Prostate gland (tissue), 2 donors: ENCODE results near the gene ALG3. TPM values are rescaled to one million over a fixed set of nuclear protein-coding genes. Genes with fewer than 3 reads are reported as not detected.
A peak's percentile ranks its signal among the peaks of the same experiment; 100 is the strongest.
"Not testable (repeated sequence)": the region's sequence is repeated elsewhere in the genome, so short reads cannot be mapped to it uniquely, and the experiment has no call there.

Source experiments
- DNase-seq: peaks from one replicate; pipeline ENCODE4 v3.0.0-alpha.2; 2019; ENCODE audit warnings: low spot score
- H3K27ac ChIP-seq, 2 donors: fragments of 200-600 bp; sonication (generic); 2 replicates each; pipeline ENCODE4 v1.5.1; 2017 to 2019
- H3K27me3 ChIP-seq: fragments of 200-600 bp; sonication (generic); replicated peaks from 2 replicates; pipeline ENCODE4 v1.5.1; 2019; ENCODE audit not compliant: insufficient read depth
- H3K36me3 ChIP-seq, 2 donors: fragments of 200-600 bp; sonication (generic); 1 replicate in 1 of 2; 2 replicates in 1 of 2; pipeline versions ENCODE4 v1.5.1 to v1.8.1; 2017 to 2019
- H3K4me1 ChIP-seq: fragments of 200-600 bp; sonication (generic); replicated peaks from 2 replicates; pipeline ENCODE4 v1.5.1; 2019
- H3K4me3 ChIP-seq, 2 donors: fragments of 200-600 bp; sonication (generic); 2 replicates each; pipeline ENCODE4 v1.5.1; 2017 to 2019
- H3K9me3 ChIP-seq: fragments of 200-600 bp; sonication (generic); 2 replicates; pipeline ENCODE4 v1.5.1; 2017
- POLR2A ChIP-seq: fragments of 450-650 bp; IDR thresholded peaks from one replicate; pipeline ENCODE4 v1.6.1; 2016; ENCODE audit warnings: antibody characterized with exemption, mild to moderate bottlenecking
- POLR2AphosphoS5 ChIP-seq: sonication (generic); formaldehyde crosslinking; IDR thresholded peaks from one replicate; pipeline ENCODE4 v1.6.1; 2017; ENCODE audit warnings: antibody characterized with exemption
- WGBS: methylation state at CpG from one replicate; pipeline ENCODE4 v1.1.5; 2018; 5-methylcytosine and 5-hydroxymethylcytosine counted together
- intact Hi-C: fragments of 100-400 bp; cut with DNase I; formaldehyde crosslinking; loops from one replicate; pipeline ENCODE4 v1.14.2; 2022
- total RNA-seq, 2 donors: library from RNA; depleted of rRNA; stranded (reverse); fragments of >200 nt; gene quantifications; one replicate each; pipeline ENCODE4 v1.1.0, GENCODE V29; 2016
- TF ChIP-seq, protein P1 (sequence below), 4 experiments: fragments of 200-600 bp in 2 of 4; fragments of 450-650 bp in 2 of 4; sonication (generic) in 2 of 4; IDR thresholded peaks; 1 replicate in 3 of 4; 2 replicates in 1 of 4; pipeline ENCODE4 v1.5.1; 2016 to 2019; ENCODE audit warnings: antibody characterized with exemption in 4 of 4, mild to moderate bottlenecking in 2 of 4, moderate library complexity in 2 of 4

Gene ALG3
- total RNA-seq, 2 donors from 2014 or later: 78.4 to 79.4 TPM

GRCh38 chr3:184282941-184283340 is 34.2 kb upstream of the ALG3 start:
- Histone ChIP-seq H3K9me3 (no peaks in the 10 kb centered on the region), H3K4me1 (no peaks in the 10 kb centered on the region), H3K4me3 (no peak overlapping the region), H3K27ac (no peak overlapping the region), H3K36me3 (no peaks in the 10 kb centered on the region), H3K27me3 (no peaks in the 10 kb centered on the region)
- no peak for TF ChIP-seq POLR2AphosphoS5
- TF ChIP-seq, protein P1, sequence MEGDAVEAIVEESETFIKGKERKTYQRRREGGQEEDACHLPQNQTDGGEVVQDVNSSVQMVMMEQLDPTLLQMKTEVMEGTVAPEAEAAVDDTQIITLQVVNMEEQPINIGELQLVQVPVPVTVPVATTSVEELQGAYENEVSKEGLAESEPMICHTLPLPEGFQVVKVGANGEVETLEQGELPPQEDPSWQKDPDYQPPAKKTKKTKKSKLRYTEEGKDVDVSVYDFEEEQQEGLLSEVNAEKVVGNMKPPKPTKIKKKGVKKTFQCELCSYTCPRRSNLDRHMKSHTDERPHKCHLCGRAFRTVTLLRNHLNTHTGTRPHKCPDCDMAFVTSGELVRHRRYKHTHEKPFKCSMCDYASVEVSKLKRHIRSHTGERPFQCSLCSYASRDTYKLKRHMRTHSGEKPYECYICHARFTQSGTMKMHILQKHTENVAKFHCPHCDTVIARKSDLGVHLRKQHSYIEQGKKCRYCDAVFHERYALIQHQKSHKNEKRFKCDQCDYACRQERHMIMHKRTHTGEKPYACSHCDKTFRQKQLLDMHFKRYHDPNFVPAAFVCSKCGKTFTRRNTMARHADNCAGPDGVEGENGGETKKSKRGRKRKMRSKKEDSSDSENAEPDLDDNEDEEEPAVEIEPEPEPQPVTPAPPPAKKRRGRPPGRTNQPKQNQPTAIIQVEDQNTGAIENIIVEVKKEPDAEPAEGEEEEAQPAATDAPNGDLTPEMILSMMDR (IDR thresholded peaks at IDR 0.05): no peak
- TF ChIP-seq POLR2A: no peak
- 81% methylated on average over 4 of the region's 4 CpGs for WGBS
- no peak for DNase-seq
- intact Hi-C loops: no loop called here

- no peak for DNase-seq
- TF ChIP-seq, protein P1 (IDR thresholded peaks at IDR 0.05): no peak
- TF ChIP-seq POLR2AphosphoS5 (no peak), POLR2A (no peak)
- WGBS: 94% methylated on average over 6 of the region's 6 CpGs
- Histone ChIP-seq H3K4me3 (no peak overlapping the region), H3K36me3 (no peaks in the 10 kb centered on the region), H3K27me3 (peaks cover 8% of the 10 kb centered on the region), H3K27ac (no peak overlapping the region), H3K4me1 (no peaks in the 10 kb centered on the region), H3K9me3 (no peaks in the 10 kb centered on the region)
- intact Hi-C loops: no loop called here
These were observed 28.6 kb upstream of the ALG3 start for GRCh38 chr3:184277366-184277765.

- Histone ChIP-seq H3K4me1 (no peaks in the 10 kb centered on the region), H3K4me3 (peak within 1 kb of the TSS in 1 of 2 donors; percentile 13), H3K27me3 (peaks cover 8% of the 10 kb centered on the region), H3K36me3 (no peaks in the 10 kb centered on the region), H3K27ac (no peak within 1 kb of the TSS), H3K9me3 (no peaks in the 10 kb centered on the region)
- WGBS: 13% methylated on average over 43 of the region's 65 CpGs
- TF ChIP-seq, protein P1 (IDR thresholded peaks at IDR 0.05): no peak
- TF ChIP-seq POLR2AphosphoS5: no peak
- TF ChIP-seq POLR2A: no peak
- intact Hi-C loops: no loop called here
- no peak for DNase-seq
These were observed 27.5 kb upstream of the ALG3 start, which contains the start of gene ECE2 for GRCh38 chr3:184275961-184276910. Gene ECE2 (plus strand): TSS chr3:184276022. CDS start chr3:184276154, 132 bp downstream.

DNA sequence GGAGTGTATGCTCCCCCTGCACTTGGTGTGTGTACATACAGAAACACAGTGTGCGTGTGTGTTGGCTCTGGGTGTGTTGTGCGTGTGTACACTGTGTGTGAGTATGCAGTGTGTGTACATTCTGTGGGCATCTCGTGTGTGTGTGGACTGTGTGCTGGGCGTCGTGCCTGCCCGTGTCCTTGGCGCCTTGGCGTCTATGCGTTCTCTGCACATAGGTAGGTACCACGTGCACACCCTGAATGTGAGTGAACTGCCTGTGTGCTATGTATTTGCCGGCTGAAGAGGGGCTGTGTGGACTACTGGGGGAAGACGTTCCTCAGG is 26.6 kb upstream of the ALG3 start:
- no peaks in the 10 kb centered on the region for H3K36me3 ChIP-seq
- 70% methylated on average over 12 of the region's 12 CpGs for WGBS
- intact Hi-C loops: no loop called here
- DNase-seq: no peak
- H3K9me3 ChIP-seq: no peaks in the 10 kb centered on the region
- H3K4me3 ChIP-seq: no peak overlapping the region
- TF ChIP-seq POLR2AphosphoS5 (no peak), POLR2A (no peak)
- TF ChIP-seq, protein P1 (IDR thresholded peaks at IDR 0.05): no peak
- no peaks in the 10 kb centered on the region for H3K4me1 ChIP-seq
- peaks cover 8% of the 10 kb centered on the region for H3K27me3 ChIP-seq
- no peak overlapping the region for H3K27ac ChIP-seq

DNA sequence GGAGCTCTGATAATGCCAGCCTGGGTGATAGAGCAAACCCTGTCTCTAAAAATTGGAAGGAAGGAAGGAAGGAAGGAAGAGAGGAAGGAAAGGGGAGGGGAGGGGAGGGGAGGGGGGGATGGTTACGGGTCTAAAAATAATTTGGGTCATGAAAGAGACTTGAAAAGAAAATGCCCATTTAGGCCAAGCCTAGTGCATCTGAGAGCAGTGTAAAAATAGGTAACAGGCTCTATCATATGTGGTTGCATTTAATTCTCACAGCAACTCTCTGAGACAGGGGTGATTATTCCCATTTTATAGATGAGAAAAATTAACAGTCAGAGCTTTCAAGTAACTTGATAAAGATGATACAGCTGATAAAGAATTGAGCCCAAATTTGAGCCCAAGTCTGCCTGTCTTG is 23.5 kb upstream of the ALG3 start:
- Histone ChIP-seq H3K4me1 (no peaks in the 10 kb centered on the region), H3K27ac (no peak overlapping the region), H3K4me3 (no peak overlapping the region), H3K9me3 (no peaks in the 10 kb centered on the region), H3K27me3 (peaks cover 8% of the 10 kb centered on the region), H3K36me3 (no peaks in the 10 kb centered on the region)
- no peak for DNase-seq
- intact Hi-C loops: no loop called here
- TF ChIP-seq POLR2AphosphoS5 (no peak), POLR2A (no peak)
- TF ChIP-seq, protein P1 (IDR thresholded peaks at IDR 0.05): no peak
- WGBS: 55% methylated on average over 1 of the region's 1 CpG

DNA sequence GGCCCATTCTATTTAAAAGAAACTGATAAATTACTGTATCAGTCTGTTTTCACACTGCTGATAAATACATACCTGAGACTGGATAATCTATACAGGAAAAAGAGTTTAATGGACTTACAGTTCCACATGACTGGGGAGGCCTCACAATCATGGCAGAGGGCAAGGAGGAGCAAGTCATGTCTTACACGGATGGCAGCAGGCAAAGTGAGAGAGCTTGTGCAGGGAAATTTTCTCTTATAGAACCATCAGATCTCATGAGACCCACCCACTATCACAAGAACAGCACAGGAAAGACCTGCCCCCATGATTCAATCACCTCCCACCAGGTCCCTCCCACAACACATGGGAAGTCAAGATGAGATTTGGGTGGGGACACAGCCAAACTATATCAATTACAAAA is 18.5 kb upstream of the ALG3 start:
- WGBS: 84% methylated on average over 1 of the region's 1 CpG
- H3K4me3 ChIP-seq, DNase-seq, H3K36me3 ChIP-seq, H3K27me3 ChIP-seq, H3K4me1 ChIP-seq, H3K9me3 ChIP-seq, H3K27ac ChIP-seq, intact Hi-C loops: not testable (repeated sequence)
